GM12874 (cell line): ENCODE measurements around the gene SRBD1.

Source experiments
- TF ChIP-seq, protein P1 (sequence below): IDR thresholded peaks from 2 replicates; pipeline ENCODE4 v1.5.1; 2011; ENCODE audit warnings: low read depth, mild to moderate bottlenecking, control low read depth, low read length, moderate library complexity; ENCODE audit not compliant: insufficient read depth

The SRBD1 gene

DNA sequence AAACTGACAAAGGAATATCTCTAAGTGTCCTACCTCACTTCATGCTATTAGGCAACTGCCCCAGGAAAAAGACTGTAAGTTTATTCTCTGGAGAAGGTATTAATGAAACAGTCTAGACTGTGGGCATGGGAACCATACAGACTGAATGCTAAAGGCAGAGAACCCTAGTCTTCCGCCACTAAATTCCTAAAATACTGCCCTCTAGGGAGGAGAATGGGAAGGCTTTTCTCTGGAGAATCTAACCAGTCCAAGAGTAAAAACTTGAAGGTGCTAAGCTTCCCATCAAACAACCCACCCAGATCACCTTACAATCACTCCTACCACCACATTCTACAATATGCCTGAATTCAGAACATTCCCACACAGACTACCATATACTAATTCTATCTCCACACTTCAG lies 3.4 kb downstream of the SRBD1 start:
- TF ChIP-seq, protein P1, sequence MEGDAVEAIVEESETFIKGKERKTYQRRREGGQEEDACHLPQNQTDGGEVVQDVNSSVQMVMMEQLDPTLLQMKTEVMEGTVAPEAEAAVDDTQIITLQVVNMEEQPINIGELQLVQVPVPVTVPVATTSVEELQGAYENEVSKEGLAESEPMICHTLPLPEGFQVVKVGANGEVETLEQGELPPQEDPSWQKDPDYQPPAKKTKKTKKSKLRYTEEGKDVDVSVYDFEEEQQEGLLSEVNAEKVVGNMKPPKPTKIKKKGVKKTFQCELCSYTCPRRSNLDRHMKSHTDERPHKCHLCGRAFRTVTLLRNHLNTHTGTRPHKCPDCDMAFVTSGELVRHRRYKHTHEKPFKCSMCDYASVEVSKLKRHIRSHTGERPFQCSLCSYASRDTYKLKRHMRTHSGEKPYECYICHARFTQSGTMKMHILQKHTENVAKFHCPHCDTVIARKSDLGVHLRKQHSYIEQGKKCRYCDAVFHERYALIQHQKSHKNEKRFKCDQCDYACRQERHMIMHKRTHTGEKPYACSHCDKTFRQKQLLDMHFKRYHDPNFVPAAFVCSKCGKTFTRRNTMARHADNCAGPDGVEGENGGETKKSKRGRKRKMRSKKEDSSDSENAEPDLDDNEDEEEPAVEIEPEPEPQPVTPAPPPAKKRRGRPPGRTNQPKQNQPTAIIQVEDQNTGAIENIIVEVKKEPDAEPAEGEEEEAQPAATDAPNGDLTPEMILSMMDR: 0 out of 2 replicates have a peak, but pooled peaks have one; percentile 8

DNA sequence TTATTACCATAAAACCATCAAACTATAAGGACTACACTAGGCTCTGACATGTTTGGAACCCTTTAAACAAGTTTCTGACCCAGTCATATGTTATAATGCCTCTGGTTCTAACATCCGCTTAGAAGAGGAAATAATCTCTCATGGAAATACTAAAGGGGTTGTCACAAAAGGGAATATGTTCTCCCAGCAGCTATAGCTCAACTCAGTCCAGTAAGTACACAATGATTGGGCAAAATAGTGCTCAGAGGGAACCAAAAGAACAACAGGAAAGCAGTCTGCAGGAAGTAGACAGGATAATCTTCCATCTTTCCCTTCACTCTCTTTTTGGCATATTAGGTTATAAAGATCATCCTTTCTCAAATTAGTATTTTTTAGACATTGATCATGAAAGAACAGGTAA lies 4.3 kb downstream of the SRBD1 start:
- TF ChIP-seq, protein P1: no peak

DNA sequence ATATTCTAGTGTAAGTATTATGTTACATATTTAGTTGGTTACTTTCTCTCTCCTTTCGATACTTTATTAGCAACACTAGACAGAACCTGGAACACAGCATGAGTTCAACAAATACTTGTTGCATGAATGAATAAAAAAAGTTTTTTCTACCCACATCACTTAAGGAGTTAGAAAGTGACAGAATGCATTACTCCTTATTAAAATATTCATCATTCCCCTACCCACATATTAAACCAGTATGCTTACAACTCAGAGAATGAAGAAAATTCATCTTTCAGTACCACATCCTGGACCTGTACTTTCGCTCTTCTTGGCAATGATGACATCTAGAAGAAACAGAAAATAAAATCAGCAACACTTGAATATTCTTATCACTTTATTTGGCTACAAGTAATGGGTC lies 6.0 kb downstream of the SRBD1 start:
- TF ChIP-seq, protein P1: no peak

DNA sequence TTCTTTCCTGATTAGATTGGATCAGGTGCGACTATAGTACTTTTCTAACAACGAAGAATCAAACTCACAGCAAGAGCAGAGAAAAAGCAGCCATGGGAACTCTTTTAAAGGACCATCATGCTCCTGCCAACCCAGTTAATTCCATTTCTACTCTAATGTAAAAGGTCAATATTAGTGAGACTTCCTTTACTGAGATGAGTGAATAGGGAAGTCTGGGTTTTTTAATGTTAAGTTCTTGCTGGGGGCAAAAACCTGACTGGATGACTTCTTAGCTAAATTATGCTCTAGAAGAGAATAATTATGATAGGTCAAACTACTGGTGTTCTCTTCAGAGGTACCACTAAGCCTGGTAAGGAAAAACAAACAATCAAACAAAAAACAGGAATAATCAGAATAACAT lies 8.4 kb downstream of the SRBD1 start:
- TF ChIP-seq, protein P1: no peak

DNA sequence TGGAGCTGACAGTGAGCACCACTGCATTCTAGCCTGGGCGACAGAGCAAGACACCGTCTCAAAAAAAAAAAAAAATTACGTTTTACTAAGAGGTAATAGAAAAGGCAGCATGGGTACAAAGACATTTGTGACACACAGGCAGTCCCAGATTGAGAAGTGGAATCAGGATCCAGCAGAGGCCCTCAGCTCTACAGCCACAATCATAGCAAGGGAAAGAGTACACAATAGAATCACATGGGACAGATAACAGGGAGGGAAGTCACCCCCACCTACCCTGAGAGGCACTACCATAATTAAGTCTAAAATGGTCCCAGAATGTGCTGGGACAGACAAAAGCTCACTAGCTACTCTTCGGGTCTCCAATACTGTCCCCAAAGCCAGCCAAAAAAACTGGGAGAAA lies 12.5 kb downstream of the SRBD1 start:
- TF ChIP-seq, protein P1: no peak

DNA sequence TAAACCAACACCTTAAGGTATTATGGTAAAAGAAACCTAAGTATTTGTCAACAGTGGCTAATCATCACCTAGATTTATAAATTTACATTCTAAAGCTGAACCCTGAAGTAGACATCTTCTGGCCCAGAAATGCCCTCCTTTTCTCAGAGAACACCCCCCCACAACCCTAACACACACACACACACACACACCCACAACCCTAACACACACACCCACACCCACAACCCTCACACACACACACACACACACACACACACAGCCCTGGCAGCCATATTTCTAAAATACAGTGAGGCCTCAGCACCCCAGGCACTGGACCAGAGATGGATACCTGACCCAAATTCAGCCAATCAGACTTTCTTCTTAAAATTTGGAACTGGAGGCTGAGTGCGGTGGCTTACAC lies 14.3 kb downstream of the SRBD1 start:
- TF ChIP-seq, protein P1: no peak

DNA sequence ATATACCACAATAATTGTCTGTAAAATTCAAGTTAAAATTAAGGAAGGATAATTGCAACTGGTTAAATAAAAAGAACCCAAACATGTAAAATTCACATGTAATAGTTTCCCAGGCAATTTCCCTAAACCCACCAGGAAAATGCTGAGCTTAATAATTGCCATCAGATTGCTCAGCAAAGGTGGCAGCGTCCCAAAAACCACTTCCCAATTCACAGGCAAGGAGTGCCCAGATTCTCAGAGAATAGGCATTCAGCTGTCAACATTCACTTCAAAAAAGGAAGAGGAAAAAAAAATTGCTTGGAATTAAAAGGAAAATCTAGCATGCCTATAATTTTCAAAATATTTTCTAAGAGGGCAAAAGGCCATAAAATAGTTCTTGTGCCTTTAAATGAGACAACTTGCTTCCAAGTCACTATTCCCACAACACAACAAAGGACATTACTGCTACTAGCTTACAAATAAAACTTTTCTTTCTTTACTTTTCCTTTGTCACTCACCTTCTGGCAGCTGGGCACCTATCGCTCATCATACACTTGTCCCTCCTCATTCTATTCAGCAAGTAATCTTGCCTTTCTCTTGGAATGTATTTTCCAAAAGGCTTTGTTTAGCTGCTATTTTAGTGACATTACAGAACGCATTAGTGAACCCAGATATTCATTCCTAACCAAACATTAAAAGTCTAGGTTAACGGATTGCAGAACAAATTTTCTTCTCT lies 15.2 kb downstream of the SRBD1 start:
- TF ChIP-seq, protein P1: no peak

DNA sequence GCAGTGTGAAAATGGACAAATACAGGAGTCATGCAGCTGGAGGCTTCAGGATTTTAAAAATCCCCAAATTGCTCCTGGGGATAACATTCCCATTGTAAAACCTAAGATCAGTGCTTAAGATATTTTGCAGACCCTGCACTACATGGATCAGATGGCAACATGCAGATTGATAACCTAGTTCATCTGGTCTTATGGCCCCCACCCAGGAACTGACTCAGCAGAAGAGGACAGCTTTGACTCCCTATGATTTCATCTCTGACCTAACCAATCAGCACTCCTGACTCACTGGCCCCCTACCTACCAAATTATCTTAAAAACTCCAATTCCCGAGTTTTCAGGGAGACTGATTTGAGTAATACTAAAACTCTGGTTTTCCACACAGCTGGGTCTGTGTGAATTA lies 20.0 kb downstream of the SRBD1 start:
- TF ChIP-seq, protein P1: no peak
